NCI-H128 (cell line): Measurements from ENCODE around the gene THOC1.

Experiments used
- DNase-seq: peaks from one replicate; lab custom pipeline; 2025; ENCODE audit not compliant: unreplicated experiment; lab: John Stamatoyannopoulos, UW

Gene THOC1

GRCh38 chr18:215448-216010 is 52.3 kb downstream of the THOC1 start:
- no peak for DNase-seq

GRCh38 chr18:213966-214365 is 53.9 kb downstream of the THOC1 start:
- DNase-seq: no peak

- DNase-seq: no peak
Measured at GRCh38 chr18:213505-213904, 54.3 kb downstream of the THOC1 start.

- no peak for DNase-seq
Measured at GRCh38 chr18:212780-213179, 55.1 kb downstream of the THOC1 start.

GRCh38 chr18:211582-211981 is 56.3 kb downstream of the THOC1 start:
- no peak for DNase-seq

GRCh38 chr18:210733-211132 is 57.1 kb downstream of the THOC1 start:
- no peak for DNase-seq

GRCh38 chr18:210075-210474 is 57.8 kb downstream of the THOC1 start:
- no peak for DNase-seq

- DNase-seq: no peak
Measured at GRCh38 chr18:199768-200167, 68.1 kb downstream of the THOC1 start.

- no peak for DNase-seq
Measured at GRCh38 chr18:199214-199613, 68.6 kb downstream of the THOC1 start.

- DNase-seq: no peak
Measured at GRCh38 chr18:195651-196050, 72.2 kb downstream of the THOC1 start.

GRCh38 chr18:192801-193200 is 75.0 kb downstream of the THOC1 start:
- DNase-seq: no peak

GRCh38 chr18:191725-192124 is 76.1 kb downstream of the THOC1 start:
- no peak for DNase-seq

GRCh38 chr18:189254-189653 is 78.6 kb downstream of the THOC1 start:
- no peak for DNase-seq

- DNase-seq: peak; percentile 44
Measured at GRCh38 chr18:183769-184168, 84.1 kb downstream of the THOC1 start.

- no peak for DNase-seq
Measured at GRCh38 chr18:181711-182110, 86.1 kb downstream of the THOC1 start.

- DNase-seq: no peak
Measured at GRCh38 chr18:179499-179898, 88.3 kb downstream of the THOC1 start.

- peak; percentile 16 for DNase-seq
Measured at GRCh38 chr18:172361-172760, 95.5 kb downstream of the THOC1 start.
